Measurements from ENCODE around the gene CDH19.

The CDH19 gene

GRCh38 chr18:66603941-66604627 is at the start of gene CDH19:
TSS of gene CDH19 (minus strand) at chr18:66604090. CDS start at chr18:66572204, 31,886 bp downstream.
- Histone ChIP-seq H2AFZ (ENCODE audit: low read depth, low read length, severe bottlenecking) (no peak within 1 kb of the TSS), H3F3A (ENCODE audit: insufficient read depth) (no peaks in the 10 kb centered on the region), H4K20me1 (ENCODE audit: low read depth, low read length) (no peaks in the 10 kb centered on the region), H3K27me3 (ENCODE audit: low read length) (no peaks in the 10 kb centered on the region), H3K9ac (ENCODE audit: low read length) (no peak within 1 kb of the TSS), H3K36me3 (ENCODE audit: low read length) (no peaks in the 10 kb centered on the region), H3K4me3 (ENCODE audit: insufficient read depth, low read length, poor library complexity, severe bottlenecking) (no peak within 1 kb of the TSS), H3K79me2 (ENCODE audit: insufficient read depth, low read length) (no peaks in the 10 kb centered on the region), H3K27ac (ENCODE audit: low read depth, low read length) (no peak within 1 kb of the TSS), H3K4me2 (ENCODE audit: low read depth, low read length, poor library complexity, severe bottlenecking) (no peak within 1 kb of the TSS), H3K9me3 (ENCODE audit: insufficient read depth, low read length) (no peaks in the 10 kb centered on the region), H3K9me2 (replicated peaks; ENCODE audit: insufficient read depth, low read length) (no peaks in the 10 kb centered on the region; the same call in 1 of the 2 replicates)
- no peak for TF ChIP-seq CTCF (IDR thresholded peaks at IDR 0.05; ENCODE audit: insufficient read depth, low read length, poor library complexity, severe bottlenecking)
- TF ChIP-seq EZH2phosphoT487 (conservative IDR thresholded peaks at IDR 0.05; ENCODE audit: low read length): no peak

DNA sequence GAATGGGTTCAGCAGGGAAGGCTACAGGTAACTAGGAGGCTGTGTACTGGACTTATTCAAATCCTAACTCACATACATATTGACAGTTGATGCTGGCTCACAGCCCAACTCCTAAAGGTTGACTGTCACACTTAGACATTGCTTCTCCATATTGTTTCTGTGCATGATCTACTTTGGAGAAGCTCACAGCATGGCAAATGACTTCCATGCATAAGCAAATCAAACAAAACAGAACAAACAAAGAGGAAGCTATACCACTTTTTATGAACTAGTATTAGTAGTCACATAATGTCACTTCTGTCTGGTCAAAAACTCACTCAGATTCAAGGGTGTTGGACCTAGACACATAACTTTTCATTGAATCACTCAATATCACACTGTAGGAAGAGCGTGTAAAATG is 43.8 kb upstream of the CDH19 start:
- no peaks in the 10 kb centered on the region for H3K36me3 ChIP-seq (ENCODE audit: low read length)
- H2AFZ ChIP-seq (ENCODE audit: low read depth, low read length, severe bottlenecking): no peak overlapping the region
- no peak overlapping the region for H3K4me3 ChIP-seq (ENCODE audit: insufficient read depth, low read length, poor library complexity, severe bottlenecking)
- H3K9me3 ChIP-seq (ENCODE audit: insufficient read depth, low read length): no peaks in the 10 kb centered on the region
- no peak for TF ChIP-seq EZH2phosphoT487 (conservative IDR thresholded peaks at IDR 0.05; ENCODE audit: low read length)
- no peak overlapping the region for H3K9ac ChIP-seq (ENCODE audit: low read length)
- no peak overlapping the region for H3K27ac ChIP-seq (ENCODE audit: low read depth, low read length)
- H3F3A ChIP-seq (ENCODE audit: insufficient read depth): no peaks in the 10 kb centered on the region
- no peaks in the 10 kb centered on the region for H4K20me1 ChIP-seq (ENCODE audit: low read depth, low read length)
- no peaks in the 10 kb centered on the region for H3K79me2 ChIP-seq (ENCODE audit: insufficient read depth, low read length)
- no peaks in the 10 kb centered on the region for H3K9me2 ChIP-seq (replicated peaks; ENCODE audit: insufficient read depth, low read length)
- H3K27me3 ChIP-seq (ENCODE audit: low read length): no peaks in the 10 kb centered on the region
- no peak overlapping the region for H3K4me2 ChIP-seq (ENCODE audit: low read depth, low read length, poor library complexity, severe bottlenecking)

DNA sequence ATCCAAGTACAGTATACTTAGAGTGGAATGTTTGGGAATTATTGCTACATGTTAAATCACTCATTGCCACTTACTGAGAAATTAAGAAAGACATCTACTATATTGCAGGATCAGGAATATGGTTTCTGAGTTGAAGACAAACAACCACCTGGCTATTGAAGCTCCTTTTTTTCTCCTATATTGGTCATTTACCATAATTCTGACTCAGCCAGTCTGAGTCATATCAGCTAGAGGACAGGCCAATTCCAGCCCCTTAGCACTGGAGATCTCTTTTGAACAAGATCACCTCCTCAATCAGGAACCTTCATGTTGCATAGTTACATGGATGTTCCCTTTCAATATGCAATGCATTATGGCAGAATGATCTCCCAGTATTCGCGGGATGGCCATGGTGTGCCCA is 42.7 kb upstream of the CDH19 start:
- H3K9me2 ChIP-seq (replicated peaks; ENCODE audit: insufficient read depth, low read length): no peaks in the 10 kb centered on the region
- TF ChIP-seq EZH2phosphoT487 (conservative IDR thresholded peaks at IDR 0.05; ENCODE audit: low read length) (no peak), CTCF (IDR thresholded peaks at IDR 0.05; ENCODE audit: insufficient read depth, low read length, poor library complexity, severe bottlenecking) (no peak)
- no peak overlapping the region for H3K4me2 ChIP-seq (ENCODE audit: low read depth, low read length, poor library complexity, severe bottlenecking)
- H3K4me3 ChIP-seq (ENCODE audit: insufficient read depth, low read length, poor library complexity, severe bottlenecking): no peak overlapping the region
- no peak overlapping the region for H3K9ac ChIP-seq (ENCODE audit: low read length)
- H2AFZ ChIP-seq (ENCODE audit: low read depth, low read length, severe bottlenecking): no peak overlapping the region
- no peaks in the 10 kb centered on the region for H3K79me2 ChIP-seq (ENCODE audit: insufficient read depth, low read length)
- no peaks in the 10 kb centered on the region for H3F3A ChIP-seq (ENCODE audit: insufficient read depth)
- H3K27ac ChIP-seq (ENCODE audit: low read depth, low read length): no peak overlapping the region
- H3K36me3 ChIP-seq (ENCODE audit: low read length): no peaks in the 10 kb centered on the region
- H4K20me1 ChIP-seq (ENCODE audit: low read depth, low read length): no peaks in the 10 kb centered on the region
- H3K27me3 ChIP-seq (ENCODE audit: low read length): no peaks in the 10 kb centered on the region
- H3K9me3 ChIP-seq (ENCODE audit: insufficient read depth, low read length): no peaks in the 10 kb centered on the region

GRCh38 chr18:66645983-66646382 is 42.1 kb upstream of the CDH19 start:
- no peaks in the 10 kb centered on the region for H3K9me2 ChIP-seq (replicated peaks; ENCODE audit: insufficient read depth, low read length)
- H3K9ac ChIP-seq (ENCODE audit: low read length): no peak overlapping the region
- H3K9me3 ChIP-seq (ENCODE audit: insufficient read depth, low read length): no peaks in the 10 kb centered on the region
- H3K27me3 ChIP-seq (ENCODE audit: low read length): no peaks in the 10 kb centered on the region
- H3K36me3 ChIP-seq (ENCODE audit: low read length): no peaks in the 10 kb centered on the region
- no peaks in the 10 kb centered on the region for H4K20me1 ChIP-seq (ENCODE audit: low read depth, low read length)
- H3F3A ChIP-seq (ENCODE audit: insufficient read depth): no peaks in the 10 kb centered on the region
- no peaks in the 10 kb centered on the region for H3K79me2 ChIP-seq (ENCODE audit: insufficient read depth, low read length)
- H3K4me3 ChIP-seq (ENCODE audit: insufficient read depth, low read length, poor library complexity, severe bottlenecking): no peak overlapping the region
- no peak overlapping the region for H3K4me2 ChIP-seq (ENCODE audit: low read depth, low read length, poor library complexity, severe bottlenecking)
- no peak for TF ChIP-seq CTCF (IDR thresholded peaks at IDR 0.05; ENCODE audit: insufficient read depth, low read length, poor library complexity, severe bottlenecking)
- no peak for TF ChIP-seq EZH2phosphoT487 (conservative IDR thresholded peaks at IDR 0.05; ENCODE audit: low read length)
- H3K27ac ChIP-seq (ENCODE audit: low read depth, low read length): no peak overlapping the region
- no peak overlapping the region for H2AFZ ChIP-seq (ENCODE audit: low read depth, low read length, severe bottlenecking)

All from SU-DHL-6 (cell line).